ENCODE measurements around the gene ZNF318.

GRCh38 chr6:43359381-43359780 lies 10.1 kb downstream of the ZNF318 start:
- TF ChIP-seq CTCF (conservative IDR thresholded peaks at IDR 0.05; ENCODE audit: low read depth, low read length): no peak
- TF ChIP-seq EZH2 (IDR thresholded peaks at IDR 0.05; ENCODE audit: borderline replicate concordance, low read depth, low read length, poor library complexity, severe bottlenecking): no peak

Measured in A673 (cell line).